HepG2 (cell line): Measurements from ENCODE around the gene ZNF419. TPM values are rescaled to one million over a fixed set of nuclear protein-coding genes. Genes with fewer than 3 reads are reported as not detected.

ENCODE experiments used
- ATF5 ChIP-seq: sonication (generic); formaldehyde crosslinking; IDR thresholded peaks from 2 replicates; pipeline ENCODE4 v1.4.0; 2020; ENCODE audit warnings: mild to moderate bottlenecking, low read depth, missing genetic modification reagents
- BORCS8-MEF2B ChIP-seq: sonication (generic); formaldehyde crosslinking; IDR thresholded peaks from 2 replicates; pipeline ENCODE4 v1.8.0; 2022; ENCODE audit warnings: mild to moderate bottlenecking, missing genetic modification reagents
- DR1 ChIP-seq: sonication (generic); formaldehyde crosslinking; IDR thresholded peaks from 2 replicates; pipeline ENCODE4 v1.8.0; 2021; ENCODE audit warnings: mild to moderate bottlenecking, missing genetic modification reagents, inconsistent platforms
- JDP2 ChIP-seq: sonication (generic); formaldehyde crosslinking; IDR thresholded peaks from 2 replicates; pipeline ENCODE4 v1.8.1; 2022; ENCODE audit warnings: missing genetic modification reagents, borderline replicate concordance
- NFATC3 ChIP-seq: sonication (generic); formaldehyde crosslinking; IDR thresholded peaks from 2 replicates; pipeline ENCODE4 v1.5.1; 2020; ENCODE audit warnings: mild to moderate bottlenecking, missing genetic modification reagents
- NKX3-1 ChIP-seq: sonication (generic); formaldehyde crosslinking; IDR thresholded peaks from 2 replicates; pipeline ENCODE4 v1.5.0; 2020; ENCODE audit warnings: missing genetic modification reagents
- RAD21 ChIP-seq: fragments of 450-650 bp; formaldehyde crosslinking; IDR thresholded peaks from 2 replicates; pipeline ENCODE4 v1.5.0; 2020; ENCODE audit warnings: mild to moderate bottlenecking
- SAP130 ChIP-seq: IDR thresholded peaks from 2 replicates; pipeline ENCODE4 v1.6.1; 2016; ENCODE audit warnings: low read depth
- SIX4 ChIP-seq: sonication (generic); formaldehyde crosslinking; IDR thresholded peaks from 2 replicates; pipeline ENCODE4 v1.4.0; 2020; ENCODE audit warnings: missing genetic modification reagents
- ZFP37 ChIP-seq: sonication (generic); formaldehyde crosslinking; IDR thresholded peaks from 2 replicates; pipeline ENCODE4 v1.4.0; 2020; ENCODE audit warnings: missing genetic modification reagents, borderline replicate concordance
- ZNF234 ChIP-seq: sonication (generic); formaldehyde crosslinking; conservative IDR thresholded peaks from 2 replicates; pipeline ENCODE4 v1.5.1; 2020; ENCODE audit warnings: mild to moderate bottlenecking, missing genetic modification reagents
- ZNF451 ChIP-seq: sonication (generic); formaldehyde crosslinking; IDR thresholded peaks from 2 replicates; pipeline ENCODE4 v1.5.0; 2020; ENCODE audit warnings: mild to moderate bottlenecking, missing genetic modification reagents
- ZNF784 ChIP-seq: sonication (generic); formaldehyde crosslinking; IDR thresholded peaks from 2 replicates; pipeline ENCODE4 v1.5.1; 2020; ENCODE audit warnings: missing genetic modification reagents, mild to moderate bottlenecking, borderline replicate concordance
- polyA plus RNA-seq, 8 experiments: library from polyadenylated mRNA; depleted of rRNA in 3 of 8; stranded (reverse) in 7 of 8; unstranded in 1 of 8; fragments of >200 nt; fragmentation: Illumina TruSeq in 4 of 8; extraction: Trizol in 4 of 8; gene quantifications; 2 replicates each; pipeline versions ENCODE4 v1.2.1 to v1.2.3, GENCODE V29; 2011 to 2016; ENCODE audit warnings: low read depth in 4 of 8, missing spikeins in 1 of 8, mixed read lengths in 1 of 8; ENCODE audit not compliant: insufficient read depth in 1 of 8
- total RNA-seq, 5 experiments: library from RNA; depleted of rRNA; stranded (reverse); fragments of >200 nt; fragmentation: Illumina TruSeq; extraction: Trizol; gene quantifications; 2 replicates each; pipeline ENCODE4 v1.2.3, GENCODE V29; 2016; ENCODE audit warnings: low read depth in 1 of 5
- TF ChIP-seq, protein P1 (sequence below): IDR thresholded peaks from 2 replicates; pipeline ENCODE4 v1.4.0; 2020; ENCODE audit warnings: mild to moderate bottlenecking, missing genetic modification reagents
- TF ChIP-seq, protein P2 (sequence below): sonication (generic); formaldehyde crosslinking; IDR thresholded peaks from 2 replicates; pipeline ENCODE4 v1.8.1; 2023; ENCODE audit warnings: mild to moderate bottlenecking, moderate library complexity, missing genetic modification reagents
- TF ChIP-seq, protein P3 (sequence below): sonication (generic); formaldehyde crosslinking; IDR thresholded peaks from 2 replicates; pipeline ENCODE4 v1.4.0; 2020; ENCODE audit warnings: missing genetic modification reagents, borderline replicate concordance

ZNF419 gene
- total and polyA plus RNA-seq, 2 of the 13 experiments (the other 11 are each of a cell fraction or from before 2014, with no cell fraction given): 8.5 to 8.8 TPM

DNA sequence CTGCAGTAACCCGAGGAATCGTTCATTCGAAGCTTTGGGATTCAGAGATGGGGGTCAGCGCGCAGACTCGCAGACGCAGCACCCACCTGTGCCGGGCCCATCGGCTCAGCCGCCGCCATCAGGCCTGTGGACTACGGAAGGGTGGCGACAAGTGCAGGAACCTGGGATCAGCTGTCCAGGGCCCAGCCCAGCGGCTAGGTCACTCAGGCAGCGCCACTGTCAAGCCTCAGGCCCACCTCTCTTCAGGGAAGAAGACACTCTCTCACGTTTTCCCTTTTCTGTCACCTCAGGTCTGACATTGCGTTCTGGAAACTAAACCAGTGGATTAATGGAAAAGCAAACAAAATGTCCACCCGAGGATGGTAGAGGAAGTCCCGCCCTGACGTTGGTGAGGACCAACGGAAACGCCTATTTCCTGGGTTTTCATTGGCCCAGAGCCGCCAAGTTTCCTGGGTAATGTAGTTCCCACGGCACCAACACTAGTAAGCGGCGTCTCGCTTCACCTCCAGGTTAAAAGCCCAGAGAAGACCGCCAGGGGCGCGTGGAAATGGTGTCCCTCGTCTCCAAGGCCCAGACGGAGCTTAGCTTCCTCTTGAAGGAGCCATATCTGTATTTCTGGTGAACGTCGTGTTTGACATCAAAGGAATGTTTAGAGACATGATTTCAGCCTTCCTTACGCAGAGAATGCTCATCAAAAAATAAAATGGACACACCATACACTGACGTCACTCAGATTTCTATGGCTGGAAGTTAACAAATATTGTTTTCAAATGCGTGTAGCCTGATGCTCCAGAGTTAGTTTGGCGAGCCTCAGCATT is 10.2 kb upstream of the ZNF419 start, which contains the start of gene ZNF772 (continued):
- TF ChIP-seq JDP2 (CRISPR knock-in tag): no peak
- TF ChIP-seq BORCS8-MEF2B (CRISPR knock-in tag): peak; percentile 81; the same call in 1 of the 2 replicates
- TF ChIP-seq, protein P1, sequence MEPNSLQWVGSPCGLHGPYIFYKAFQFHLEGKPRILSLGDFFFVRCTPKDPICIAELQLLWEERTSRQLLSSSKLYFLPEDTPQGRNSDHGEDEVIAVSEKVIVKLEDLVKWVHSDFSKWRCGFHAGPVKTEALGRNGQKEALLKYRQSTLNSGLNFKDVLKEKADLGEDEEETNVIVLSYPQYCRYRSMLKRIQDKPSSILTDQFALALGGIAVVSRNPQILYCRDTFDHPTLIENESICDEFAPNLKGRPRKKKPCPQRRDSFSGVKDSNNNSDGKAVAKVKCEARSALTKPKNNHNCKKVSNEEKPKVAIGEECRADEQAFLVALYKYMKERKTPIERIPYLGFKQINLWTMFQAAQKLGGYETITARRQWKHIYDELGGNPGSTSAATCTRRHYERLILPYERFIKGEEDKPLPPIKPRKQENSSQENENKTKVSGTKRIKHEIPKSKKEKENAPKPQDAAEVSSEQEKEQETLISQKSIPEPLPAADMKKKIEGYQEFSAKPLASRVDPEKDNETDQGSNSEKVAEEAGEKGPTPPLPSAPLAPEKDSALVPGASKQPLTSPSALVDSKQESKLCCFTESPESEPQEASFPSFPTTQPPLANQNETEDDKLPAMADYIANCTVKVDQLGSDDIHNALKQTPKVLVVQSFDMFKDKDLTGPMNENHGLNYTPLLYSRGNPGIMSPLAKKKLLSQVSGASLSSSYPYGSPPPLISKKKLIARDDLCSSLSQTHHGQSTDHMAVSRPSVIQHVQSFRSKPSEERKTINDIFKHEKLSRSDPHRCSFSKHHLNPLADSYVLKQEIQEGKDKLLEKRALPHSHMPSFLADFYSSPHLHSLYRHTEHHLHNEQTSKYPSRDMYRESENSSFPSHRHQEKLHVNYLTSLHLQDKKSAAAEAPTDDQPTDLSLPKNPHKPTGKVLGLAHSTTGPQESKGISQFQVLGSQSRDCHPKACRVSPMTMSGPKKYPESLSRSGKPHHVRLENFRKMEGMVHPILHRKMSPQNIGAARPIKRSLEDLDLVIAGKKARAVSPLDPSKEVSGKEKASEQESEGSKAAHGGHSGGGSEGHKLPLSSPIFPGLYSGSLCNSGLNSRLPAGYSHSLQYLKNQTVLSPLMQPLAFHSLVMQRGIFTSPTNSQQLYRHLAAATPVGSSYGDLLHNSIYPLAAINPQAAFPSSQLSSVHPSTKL (CRISPR knock-in tag): no peak; the same call in none of the 2 replicates
- TF ChIP-seq, protein P2, sequence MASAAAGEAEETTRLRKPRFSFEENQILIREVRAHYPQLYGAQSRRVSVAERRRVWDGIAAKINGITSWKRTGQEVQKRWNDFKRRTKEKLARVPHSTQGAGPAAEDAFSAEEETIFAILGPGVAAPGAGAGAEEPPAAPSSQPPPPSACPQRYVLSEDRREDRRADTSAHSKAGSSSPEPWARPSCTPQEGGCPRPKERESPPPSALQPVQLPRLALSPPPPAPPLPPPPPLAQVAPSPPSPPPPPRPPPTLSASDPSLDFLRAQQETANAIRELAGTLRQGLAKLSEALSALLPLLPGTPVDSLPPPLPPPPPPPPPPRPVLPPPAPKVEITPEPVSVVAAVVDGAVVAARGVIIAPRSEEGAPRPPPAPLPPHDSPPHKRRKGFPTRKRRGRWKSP (CRISPR knock-in tag): peak; percentile 45; the same call in 1 of the 2 replicates
- peak; percentile 62; the same call in 1 of the 2 replicates for TF ChIP-seq ZNF451 (CRISPR knock-in tag)
- TF ChIP-seq RAD21 (CRISPR knock-in tag): 0 out of 2 replicates have a peak, but pooled peaks have one; percentile 3
- TF ChIP-seq, protein P3, sequence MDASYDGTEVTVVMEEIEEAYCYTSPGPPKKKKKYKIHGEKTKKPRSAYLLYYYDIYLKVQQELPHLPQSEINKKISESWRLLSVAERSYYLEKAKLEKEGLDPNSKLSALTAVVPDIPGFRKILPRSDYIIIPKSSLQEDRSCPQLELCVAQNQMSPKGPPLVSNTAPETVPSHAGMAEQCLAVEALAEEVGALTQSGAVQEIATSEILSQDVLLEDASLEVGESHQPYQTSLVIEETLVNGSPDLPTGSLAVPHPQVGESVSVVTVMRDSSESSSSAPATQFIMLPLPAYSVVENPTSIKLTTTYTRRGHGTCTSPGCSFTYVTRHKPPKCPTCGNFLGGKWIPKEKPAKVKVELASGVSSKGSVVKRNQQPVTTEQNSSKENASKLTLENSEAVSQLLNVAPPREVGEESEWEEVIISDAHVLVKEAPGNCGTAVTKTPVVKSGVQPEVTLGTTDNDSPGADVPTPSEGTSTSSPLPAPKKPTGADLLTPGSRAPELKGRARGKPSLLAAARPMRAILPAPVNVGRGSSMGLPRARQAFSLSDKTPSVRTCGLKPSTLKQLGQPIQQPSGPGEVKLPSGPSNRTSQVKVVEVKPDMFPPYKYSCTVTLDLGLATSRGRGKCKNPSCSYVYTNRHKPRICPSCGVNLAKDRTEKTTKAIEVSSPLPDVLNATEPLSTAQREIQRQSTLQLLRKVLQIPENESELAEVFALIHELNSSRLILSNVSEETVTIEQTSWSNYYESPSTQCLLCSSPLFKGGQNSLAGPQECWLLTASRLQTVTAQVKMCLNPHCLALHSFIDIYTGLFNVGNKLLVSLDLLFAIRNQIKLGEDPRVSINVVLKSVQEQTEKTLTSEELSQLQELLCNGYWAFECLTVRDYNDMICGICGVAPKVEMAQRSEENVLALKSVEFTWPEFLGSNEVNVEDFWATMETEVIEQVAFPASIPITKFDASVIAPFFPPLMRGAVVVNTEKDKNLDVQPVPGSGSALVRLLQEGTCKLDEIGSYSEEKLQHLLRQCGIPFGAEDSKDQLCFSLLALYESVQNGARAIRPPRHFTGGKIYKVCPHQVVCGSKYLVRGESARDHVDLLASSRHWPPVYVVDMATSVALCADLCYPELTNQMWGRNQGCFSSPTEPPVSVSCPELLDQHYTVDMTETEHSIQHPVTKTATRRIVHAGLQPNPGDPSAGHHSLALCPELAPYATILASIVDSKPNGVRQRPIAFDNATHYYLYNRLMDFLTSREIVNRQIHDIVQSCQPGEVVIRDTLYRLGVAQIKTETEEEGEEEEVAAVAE (CRISPR knock-in tag): peak; percentile 80
- TF ChIP-seq DR1: 0 out of 2 replicates have a peak, but pooled peaks have one; percentile 41
- peak; percentile 43 for TF ChIP-seq ZNF784 (CRISPR knock-in tag)
- no peak for TF ChIP-seq ZNF234 (CRISPR knock-in tag)
- 0 out of 2 replicates have a peak, but pooled peaks have one; percentile 45 for TF ChIP-seq NFATC3
- TF ChIP-seq SIX4: no peak
- 0 out of 2 replicates have a peak, but pooled peaks have one; percentile 17 for TF ChIP-seq ZFP37
- no peak for TF ChIP-seq NKX3-1 (CRISPR knock-in tag)
- TF ChIP-seq ATF5: no peak
- peak; percentile 88 for TF ChIP-seq SAP130
